Embryonic facial prominence (tissue), 1 donor: Measurements from ENCODE around the gene ZNF672.
A peak's percentile ranks its signal among the peaks of the same experiment; 100 is the strongest.
"Not testable (repeated sequence)": the region's sequence is repeated elsewhere in the genome, so short reads cannot be mapped to it uniquely, and the experiment has no call there.

Source experiments
- DNase-seq: peaks from one replicate; pipeline ENCODE4 v3.0.0-alpha.2; 2016; ENCODE audit errors: extremely low spot score

Gene ZNF672

DNA sequence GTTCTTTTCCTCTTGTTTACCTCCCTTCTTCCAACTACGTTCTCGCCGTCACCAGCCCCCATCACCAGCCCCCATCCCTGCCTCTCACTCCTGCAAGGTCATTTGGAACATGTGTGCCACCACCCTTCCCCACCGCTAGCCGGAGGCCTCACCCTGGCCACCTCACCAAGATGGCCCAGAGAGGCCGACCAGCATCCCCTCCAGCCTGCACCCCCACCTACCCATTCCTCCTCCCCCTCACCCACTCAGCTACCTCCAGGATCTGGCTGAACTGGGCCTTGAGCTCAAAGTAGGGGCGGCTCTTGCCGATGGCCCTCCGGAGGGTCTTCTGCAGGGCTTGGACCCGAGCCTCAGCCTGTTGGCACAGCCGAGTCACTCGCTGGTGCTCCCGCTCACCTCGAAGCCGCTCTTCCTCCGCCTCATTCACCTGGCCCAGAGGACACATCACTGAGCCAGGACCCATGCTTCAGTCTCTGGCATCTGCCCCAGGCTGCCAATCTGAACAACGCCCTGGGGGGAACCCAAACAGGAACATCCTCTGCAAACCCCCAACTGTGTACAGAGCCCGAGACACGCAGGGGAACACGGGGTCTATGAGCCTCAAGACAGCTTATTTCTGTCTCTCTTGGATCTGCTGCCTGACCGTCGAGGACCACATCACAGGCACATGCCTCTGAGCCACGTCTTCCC lies 25.1 kb upstream of the ZNF672 start:
- no peak for DNase-seq

DNA sequence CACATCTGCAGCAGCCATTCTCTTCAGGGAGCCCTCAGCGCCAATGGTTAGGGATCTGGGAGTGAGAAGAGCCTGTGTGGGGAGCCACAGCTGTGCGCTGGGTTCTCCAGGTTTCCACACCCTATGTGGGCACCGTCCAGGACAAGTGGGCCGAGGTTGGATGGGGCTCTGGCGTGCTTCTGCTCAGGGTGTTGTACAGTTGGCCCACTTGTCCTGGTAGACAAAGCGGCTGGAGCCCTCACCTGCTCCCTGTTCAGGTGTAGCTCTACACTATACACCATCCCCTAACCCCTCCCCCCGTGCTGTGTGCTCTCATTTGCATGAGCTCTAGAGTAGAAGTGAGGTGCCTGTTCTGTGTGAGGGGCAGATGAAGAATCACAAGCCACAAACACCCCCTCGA lies 24.5 kb upstream of the ZNF672 start:
- no peak for DNase-seq

DNA sequence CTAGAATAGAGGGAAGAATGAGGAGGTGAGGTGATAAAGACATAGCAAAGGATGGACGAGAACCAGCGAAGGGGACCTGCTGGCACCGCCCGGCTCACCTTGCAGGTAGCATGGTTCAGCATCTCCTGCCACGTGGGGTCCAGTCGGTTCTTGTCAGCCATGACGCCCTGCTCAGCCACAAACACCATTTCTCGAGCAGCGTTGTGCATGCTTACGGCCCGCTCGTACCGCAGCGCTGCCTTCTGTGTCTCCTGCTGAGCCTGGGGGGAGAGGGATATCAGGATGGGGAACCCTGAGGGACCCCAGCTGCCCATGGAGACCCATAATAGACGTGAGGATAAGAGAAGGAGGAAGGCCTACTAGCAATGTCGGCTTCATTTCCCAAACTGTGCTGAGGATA lies 23.7 kb upstream of the ZNF672 start:
- DNase-seq: no peak

DNA sequence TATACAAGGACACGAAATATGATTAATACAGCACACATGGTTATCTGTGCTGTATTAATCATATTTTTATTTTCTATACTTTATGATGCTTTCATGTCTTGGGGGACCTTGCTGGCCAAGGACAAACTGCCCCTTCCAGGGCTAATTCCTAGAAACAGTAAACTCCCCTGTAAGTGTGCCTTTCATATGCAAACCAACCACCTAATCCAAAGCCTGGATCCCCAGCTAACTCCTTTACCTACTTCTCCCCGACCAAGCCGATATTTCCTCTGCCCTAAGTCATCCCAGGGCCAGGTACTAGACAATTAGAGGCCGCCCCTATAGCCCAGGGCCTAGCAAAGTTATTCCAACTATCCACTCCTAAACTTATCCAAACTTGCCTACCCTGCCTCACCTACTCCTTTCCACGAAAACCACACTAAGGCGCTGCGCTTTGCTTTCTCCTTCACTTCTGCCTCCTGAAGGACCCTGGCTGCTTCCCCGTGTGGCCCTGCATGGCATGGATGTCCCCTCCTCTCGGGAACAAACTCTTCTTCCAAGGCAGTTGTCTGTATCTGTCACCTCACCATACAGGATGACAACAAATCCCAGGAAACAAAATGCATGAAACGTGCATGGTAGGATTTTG lies 22.5 kb upstream of the ZNF672 start:
- no peak for DNase-seq

DNA sequence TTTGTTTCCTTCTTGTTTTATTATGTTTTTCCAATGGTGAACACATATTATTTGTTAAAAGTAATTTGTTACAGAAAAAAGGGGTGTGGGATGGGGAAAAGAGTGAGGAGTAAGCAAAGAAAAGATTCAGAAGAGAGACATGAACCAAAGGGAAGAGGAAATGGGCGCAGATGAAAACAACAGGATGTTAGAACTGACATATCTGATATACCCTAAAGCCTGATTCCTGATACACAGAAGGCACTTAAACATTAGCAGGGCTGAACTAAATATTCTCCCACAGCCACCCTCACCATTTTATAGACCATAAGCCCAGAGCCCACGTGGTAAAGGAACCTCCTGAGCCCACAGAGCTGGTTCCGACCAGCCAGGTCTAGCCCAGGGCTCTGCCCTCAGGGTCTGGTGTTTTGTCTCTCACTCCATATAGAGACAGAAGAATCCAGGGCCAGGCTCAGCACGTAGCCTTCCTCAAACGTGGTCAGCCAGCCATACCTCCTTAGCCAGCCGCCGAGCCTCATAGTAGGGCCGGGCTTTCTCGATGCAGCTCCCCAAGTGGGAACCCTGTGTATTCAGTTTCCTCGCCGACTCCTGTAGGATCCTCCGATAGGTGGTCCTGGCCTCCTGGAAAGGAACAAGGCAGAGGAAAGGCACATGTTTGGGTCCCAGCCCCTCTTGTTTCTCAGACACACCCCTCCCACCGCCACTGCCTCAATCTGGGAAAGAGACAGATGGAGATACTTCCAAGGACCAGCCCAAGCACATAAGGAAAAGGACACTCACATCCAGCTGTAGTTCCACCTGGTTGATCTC lies 21.8 kb upstream of the ZNF672 start:
- DNase-seq: no peak

DNA sequence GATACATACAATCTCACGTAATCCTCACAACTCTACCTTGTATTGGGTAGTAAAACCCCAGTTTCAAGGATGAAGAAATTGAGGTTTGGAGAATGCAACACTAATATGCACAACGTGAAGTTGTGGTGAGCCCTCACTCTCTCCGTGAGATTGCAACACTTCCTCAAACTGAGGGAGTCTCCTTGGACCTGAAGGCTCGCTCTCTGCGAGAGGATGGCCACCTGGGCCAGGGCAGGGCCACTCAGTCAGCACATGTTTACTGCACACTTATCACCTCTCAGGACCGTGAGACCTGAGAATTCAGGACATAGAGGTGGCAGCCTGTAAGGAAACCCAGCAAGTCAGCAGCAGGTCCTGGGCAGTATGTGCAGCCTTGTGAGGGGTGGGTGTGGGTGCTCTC lies 21.0 kb upstream of the ZNF672 start:
- no peak for DNase-seq

DNA sequence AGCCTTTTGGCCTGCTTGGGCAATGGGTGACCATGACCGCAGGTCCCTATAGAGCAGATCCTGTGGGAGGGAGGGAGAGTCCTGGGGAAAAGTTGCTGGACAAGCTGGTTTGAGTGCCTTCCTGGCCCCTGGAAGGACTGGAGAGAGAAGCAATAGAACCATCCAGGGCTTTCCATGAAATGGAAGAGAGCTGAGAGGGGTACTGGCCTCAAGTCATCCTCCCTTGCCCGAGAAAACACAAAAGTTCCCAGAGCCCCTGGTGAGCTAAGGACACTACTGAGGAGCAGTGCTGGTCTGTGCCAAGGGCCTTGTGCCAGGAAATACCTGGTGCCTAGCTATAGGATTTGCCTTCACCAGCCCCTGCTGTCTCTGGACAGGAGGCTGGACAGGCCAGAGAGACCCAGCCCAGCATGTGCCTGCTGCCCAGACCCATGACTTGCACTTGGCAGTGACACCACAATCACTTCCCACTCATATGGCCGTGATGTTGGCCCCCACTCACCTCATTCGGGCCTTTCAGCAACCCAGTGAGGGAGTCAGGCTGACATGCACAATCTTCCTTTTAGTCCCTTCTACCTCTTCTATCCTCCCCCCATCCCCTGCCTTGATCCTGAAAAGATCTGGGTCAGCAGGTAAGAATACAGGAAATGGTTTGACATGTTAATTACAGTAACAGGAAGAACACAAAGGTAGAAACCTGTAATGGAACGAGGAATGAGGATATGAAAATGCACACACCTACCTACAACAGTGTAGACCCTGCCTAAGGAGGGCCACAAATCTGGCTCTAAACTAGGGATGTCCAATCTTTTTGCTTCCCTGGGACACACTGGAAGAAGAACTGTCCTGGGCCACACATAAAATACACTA lies 19.3 kb upstream of the ZNF672 start:
- DNase-seq: no peak

DNA sequence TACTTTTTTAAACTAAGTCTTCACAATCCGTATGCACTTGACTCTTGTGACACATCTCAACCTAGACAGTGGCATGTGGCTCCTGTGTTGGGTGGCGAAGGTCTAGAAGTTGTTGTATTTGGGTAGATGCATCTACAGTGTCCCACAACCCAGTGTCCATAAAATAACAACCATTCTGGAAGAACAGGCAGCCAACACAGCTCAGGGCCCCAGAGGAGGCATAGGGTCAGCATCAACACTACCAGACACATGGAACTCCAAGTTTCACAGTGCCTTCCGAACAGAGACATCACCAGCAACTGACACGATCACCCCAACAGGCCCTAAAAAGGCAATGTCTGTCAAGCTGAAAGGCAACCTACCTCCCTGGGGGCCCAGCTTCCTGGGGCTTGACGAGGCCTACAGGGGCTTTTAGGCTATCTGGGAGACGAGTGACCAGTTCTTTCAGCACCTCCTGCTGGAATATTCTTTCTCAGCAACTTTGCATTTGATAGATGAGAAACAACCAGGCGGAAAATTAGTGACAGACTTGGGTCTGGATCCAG lies 17.9 kb upstream of the ZNF672 start:
- DNase-seq: no peak

DNA sequence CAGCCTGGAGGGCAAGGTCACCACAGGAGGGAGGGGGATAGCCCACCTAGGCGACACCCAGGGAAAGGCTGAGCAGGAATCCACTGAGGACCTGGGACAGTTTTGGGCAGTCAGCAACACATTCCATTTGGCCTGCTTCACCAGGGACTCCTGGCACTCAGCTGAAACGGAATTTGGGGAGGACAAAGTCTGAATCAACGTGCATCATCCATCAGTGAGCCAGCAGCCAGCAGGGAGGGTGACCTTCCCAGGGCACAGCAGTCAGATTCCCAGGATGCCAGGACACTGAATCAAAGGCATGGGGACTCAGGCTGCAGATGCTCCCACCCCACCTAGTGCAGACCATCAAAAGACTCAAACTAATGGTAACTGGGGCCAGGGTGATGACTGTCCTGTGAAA lies 16.9 kb upstream of the ZNF672 start:
- DNase-seq: no peak

DNA sequence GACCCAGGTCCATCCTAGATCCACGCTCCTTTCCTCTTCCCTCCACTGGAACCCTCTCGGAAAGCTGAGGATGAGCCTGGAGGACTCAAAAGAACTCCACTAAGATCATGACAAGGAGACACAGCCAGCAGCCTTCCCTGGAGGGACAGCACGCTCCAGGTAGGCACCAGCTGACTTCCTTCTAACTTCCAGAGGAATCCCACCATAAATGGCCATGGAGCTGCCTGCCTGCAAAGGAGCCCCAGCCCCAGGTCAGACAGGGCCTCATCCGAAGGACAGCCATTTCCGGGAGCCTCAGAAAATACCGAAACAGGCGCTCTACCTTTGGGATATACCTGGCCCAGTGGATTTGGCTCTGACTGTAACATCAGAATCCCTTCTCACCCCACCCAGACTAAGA lies 16.4 kb upstream of the ZNF672 start:
- DNase-seq: no peak

DNA sequence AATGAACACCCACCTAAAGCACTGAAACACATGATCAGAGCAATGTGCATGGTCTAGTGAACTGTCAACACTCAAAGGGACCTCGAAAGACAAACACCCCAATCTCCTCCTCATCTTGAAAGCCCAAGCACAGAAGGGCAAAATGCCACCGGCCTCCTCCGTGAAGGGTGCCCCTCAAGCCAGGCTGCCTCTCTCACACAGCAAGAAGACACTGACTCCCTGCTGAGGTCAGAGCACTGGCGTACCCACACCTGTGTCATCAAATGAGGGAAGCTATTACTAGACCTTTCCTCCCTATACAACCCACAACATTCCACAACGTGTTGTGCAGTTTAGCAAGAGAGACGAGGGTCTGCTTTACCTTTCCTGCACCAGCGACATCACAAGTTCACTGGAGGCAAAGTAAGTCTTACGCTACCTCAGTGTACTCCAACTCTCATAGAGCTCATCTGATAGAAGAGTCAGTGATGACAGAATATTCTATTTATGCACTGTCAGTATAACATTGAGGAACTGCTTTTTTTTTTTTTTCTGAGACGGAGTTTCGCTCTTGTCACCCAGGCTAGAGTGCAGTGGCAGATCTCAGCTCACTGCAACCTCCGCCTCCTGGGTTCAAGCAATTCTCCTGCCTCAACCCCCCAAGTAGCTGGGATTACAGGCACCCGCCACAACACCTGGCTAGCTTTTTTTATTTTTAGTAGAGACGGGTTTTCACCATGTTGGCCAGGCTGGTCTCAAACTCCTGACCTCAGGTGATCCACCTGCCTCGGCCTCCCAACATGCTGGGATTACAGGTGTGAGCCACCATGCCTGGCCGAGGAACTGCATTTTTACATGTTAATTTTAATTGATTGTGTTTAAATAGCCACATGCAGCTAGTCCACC lies 15.6 kb upstream of the ZNF672 start:
- no peak for DNase-seq

DNA sequence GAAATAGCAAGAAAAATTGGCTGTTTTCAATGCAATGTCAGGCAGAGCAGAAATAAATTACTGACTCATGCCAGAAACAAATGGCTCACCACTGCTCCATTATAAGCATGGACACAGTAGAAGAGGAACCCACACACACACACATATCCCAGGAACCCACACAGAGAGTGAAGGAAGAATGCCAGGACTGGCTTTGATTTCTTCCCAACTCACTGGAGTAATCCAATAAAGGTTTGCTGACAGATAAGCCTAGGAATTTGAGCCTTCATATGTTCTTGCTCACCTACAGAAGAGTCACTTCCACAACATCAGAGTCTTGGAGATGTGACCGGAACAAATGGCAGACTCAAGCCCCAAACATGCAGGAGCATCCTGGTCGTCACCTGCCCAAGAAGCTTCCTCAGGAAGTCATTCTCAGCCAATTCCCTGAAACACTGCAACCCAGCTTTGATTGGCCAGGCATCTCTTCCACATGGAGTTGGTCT lies 14.5 kb upstream of the ZNF672 start:
- no peak for DNase-seq

DNA sequence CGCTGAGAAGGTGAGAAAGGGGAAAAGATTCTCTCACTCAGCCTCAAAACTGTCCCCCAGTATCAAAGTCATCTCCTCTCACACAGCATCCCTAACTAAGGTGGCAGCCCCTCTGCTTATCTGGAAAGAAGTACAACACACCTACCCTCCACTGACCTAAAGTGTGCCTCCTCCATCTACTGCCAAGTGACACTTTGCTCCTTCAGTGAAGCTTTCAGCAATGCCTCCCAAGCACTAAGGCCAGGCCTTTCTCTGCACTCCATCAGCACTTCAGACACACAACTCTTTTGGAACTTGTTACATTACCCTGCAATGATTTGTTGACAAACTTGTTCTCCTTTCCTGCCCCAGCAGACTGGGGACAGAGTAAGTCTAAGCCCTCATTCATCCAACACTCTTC lies 13.7 kb upstream of the ZNF672 start:
- no peak for DNase-seq

DNA sequence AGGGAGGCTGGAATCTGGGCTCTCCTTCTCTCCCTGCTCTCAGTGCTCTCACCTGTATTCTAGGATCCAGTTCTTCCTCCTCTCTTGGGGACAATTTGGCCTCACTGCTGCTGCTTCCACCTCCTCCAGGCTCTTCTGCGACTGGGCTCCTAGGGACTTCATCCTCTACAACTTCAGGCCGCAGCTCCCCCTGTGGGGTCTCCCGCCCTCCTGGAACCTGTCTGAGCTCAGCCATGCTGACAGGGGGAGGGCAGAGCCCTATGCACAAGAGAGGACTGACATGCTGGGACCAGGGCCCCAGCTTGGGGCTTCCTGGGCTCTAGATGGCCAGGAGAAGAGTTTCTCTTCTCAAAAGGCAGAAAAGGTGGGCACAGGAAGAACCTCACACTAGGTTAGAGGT lies 13.3 kb upstream of the ZNF672 start:
- no peak for DNase-seq

DNA sequence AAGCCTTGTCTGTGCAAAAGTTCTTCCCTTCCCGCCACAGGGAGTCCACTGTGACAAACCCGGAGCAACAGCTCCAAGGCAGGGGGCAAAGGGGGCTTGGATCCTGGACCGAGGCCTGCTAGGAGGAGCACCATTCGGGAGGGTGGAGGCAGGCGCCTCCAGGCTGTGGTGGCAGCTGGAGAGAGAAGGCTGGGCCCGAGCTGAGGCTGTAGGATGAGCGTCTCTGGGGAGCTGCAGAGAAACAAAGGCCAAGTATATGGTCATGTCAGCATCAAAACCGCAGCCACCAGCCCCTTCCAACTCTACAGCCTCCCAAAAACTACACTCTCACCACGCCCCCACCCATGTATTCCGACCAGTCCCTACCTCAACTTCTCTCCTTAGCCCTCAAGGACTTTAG lies 12.9 kb upstream of the ZNF672 start:
- DNase-seq: no peak

DNA sequence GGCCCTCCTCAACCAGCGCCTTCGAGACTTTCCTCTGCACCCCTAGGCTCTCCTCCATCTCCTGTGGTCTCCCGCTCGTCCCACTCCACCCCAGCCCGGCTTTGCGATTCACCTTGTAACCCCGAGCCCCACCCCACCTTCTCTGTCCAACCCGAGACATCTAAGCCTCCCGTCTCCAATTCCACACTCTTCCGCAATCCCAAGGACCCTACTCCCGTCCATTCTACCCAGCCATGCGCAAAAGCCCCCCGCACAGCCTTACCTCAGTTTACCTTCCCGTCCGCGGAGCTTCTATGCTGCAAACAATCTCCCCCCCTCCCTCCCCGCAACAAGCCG lies 12.5 kb upstream of the ZNF672 start:
- no peak for DNase-seq

DNA sequence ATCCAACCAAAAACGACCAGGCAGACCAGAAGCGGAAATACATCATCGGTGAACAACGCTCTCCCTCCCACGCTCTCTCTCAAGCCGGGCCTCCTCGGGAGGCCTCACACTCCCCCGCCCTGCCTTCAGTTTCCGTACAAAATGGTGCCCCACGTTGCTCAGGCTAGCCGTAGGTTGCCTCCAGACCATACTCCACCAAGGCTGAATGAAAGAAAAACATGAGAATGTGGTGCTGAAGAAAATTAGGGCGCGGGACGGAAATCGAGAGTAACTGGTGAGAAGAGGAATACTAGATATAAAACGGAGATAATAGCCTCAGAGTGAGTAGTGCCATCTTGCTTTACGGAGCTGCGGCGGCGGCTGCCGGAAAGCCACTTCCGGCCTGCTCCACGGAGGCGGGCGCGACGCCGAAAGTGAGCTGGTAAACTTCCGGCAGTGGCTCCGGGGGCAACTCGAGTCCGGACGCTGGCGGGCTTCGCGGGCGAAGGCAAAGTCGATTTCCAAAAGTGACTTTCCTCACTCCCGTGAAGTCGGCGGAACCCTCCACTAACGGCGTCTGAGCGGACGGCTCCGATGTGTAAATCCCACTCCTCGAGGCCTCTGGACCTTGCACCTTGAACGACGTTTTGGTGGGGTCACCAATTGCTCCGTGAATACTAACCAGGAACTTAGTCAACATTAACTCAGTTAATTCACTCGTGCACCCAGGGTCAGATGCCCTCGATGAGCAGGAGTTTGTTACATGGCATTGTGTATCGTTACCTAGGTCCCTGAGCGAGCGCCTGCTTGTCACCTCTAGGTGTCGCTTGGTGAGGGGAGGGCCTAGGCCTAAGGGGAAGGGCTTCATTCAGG lies 11.9 kb upstream of the ZNF672 start, which contains the start of gene SH3BP5L:
Gene SH3BP5L, minus strand, starts transcription at position 7 of the 852 bp plus-strand sequence. CDS start 980 bp downstream, outside the sequence.
- peak; percentile 96 for DNase-seq

DNA sequence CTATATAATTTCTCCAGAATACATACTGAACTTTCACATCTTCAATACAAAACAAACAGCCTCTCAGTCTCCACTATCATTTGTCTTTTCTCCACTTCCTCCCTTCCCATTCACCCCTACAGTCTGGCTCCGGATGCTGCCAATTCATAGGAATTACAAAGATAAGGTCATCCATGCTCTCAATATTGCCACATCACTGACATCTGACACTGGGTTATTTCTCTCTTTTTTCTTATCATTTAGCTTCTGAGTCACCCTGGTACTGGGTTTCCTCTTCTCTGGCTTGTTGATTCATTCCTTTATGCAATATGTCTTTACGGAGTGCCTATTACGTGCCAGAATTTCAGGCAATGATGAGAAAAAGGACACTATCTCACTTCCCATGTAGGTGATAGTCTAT lies 9.2 kb upstream of the ZNF672 start:
- DNase-seq: no peak

DNA sequence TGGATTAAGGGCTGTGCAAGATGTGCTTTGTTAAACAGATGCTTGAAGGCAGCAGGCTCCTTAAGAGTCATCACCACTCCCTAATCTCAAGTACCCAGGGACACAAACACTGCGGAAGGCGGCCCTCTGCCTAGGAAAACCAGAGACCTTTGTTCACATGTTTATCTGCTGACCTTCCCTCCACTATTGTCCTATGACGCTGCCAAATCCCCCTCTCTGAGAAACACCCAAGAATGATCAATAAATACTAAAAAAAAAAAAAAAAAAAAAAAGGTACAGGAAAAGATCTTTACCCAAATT lies 7.4 kb upstream of the ZNF672 start:
- not testable (repeated sequence) for DNase-seq

DNA sequence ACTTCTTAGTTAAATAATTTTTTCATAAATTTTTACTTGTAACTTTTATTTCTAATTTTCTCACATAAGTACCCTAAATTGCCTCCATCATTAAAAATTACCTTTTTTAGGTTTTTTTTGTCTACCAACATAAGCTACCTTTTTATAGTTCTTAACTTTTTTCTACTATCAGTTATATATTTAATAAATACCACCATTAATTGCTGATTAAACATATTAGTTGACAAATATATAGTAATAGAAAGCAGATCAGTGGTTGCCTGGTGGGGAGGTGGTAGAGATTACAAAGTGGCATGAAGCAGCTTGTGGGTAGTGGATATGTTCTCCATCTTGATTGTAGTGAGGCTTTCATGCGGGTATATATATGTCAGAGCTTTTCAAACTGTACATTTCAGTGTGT lies 6.2 kb upstream of the ZNF672 start:
- DNase-seq: no peak
